Epithelial cell of esophagus (primary cell): ENCODE data around the gene ING5.
"Not testable (repeated sequence)": the region's sequence is repeated elsewhere in the genome, so short reads cannot be mapped to it uniquely, and the experiment has no call there.

ENCODE experiments used
- DNase-seq: peaks from one replicate; pipeline ENCODE4 v3.0.0; 2010; ENCODE audit warnings: low read depth
- H3K4me3 ChIP-seq: 2 replicates; pipeline ENCODE4 v1.5.1; 2011; ENCODE audit warnings: mild to moderate bottlenecking, low read length, control low read depth
- CTCF ChIP-seq: IDR thresholded peaks from 2 replicates; pipeline ENCODE4 v1.5.1; 2011; ENCODE audit warnings: low read depth, mild to moderate bottlenecking, low read length, control low read depth, inconsistent platforms; ENCODE audit not compliant: insufficient read depth; ENCODE audit errors: missing control alignments

Gene ING5

DNA sequence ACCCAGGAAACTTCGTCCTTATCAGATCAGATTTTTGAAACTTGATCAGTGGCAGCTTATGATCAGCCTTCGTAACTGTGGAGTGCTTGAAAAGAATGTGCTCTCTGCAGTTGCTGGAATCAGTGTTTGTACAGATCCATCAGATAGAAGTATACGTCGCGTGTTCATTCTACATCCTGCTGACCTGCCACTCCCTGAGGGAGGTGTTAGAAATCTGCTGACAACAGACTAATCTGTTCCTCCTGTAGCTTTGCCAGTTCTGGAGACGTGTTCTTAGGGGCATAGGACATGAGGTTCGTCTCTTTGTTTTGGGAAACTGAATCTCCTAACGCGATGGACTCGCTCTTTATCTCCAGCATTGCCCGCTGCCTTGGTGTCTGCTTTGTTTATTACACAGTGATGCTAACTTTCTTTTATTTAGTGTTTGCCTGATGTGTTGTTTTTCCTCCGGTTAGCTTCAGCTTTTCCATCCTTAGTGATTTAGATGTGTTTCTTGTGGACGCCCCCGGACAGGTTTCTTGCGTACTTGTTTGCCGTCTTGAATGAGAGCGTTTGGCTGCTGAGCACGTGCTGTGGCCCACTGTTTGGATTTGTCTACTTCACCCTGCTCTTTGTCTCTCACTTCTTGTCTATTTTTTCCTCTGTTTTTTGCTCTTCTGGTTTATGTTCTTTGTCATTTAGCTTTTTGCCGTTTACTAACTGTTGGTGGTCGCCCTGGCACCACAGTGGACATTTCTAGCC, 57.4 kb downstream of the ING5 start:
- H3K4me3 ChIP-seq, result no peak overlapping the region
- DNase-seq, result no peak
- TF ChIP-seq CTCF, result no peak

DNA sequence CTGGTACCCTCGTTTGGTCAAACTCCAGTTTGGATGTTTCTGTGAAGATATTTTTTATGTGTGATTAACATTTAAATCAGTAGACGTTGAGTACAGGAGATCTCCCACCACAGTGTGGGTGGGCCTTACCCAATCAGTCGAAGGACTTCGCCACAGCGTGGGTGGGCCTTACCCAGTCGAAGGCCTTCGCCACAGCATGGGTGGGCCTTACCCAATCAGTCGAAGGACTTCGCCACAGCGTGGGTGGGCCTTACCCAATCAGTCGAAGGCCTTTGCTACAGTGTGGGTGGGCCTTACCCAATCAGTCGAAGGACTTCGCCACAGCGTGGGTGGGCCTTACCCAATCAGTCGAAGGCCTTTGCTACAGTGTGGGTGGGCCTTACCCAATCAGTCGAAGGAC, 58.1 kb downstream of the ING5 start:
- H3K4me3 ChIP-seq, DNase-seq: not testable (repeated sequence)

GRCh38 chr2:241760301-241760771, 58.5 kb downstream of the ING5 start:
- no peak for DNase-seq
- no peak overlapping the region for H3K4me3 ChIP-seq
- no peak for TF ChIP-seq CTCF

- peak; percentile 22 for DNase-seq
- TF ChIP-seq CTCF, result no peak
- no peak overlapping the region for H3K4me3 ChIP-seq
These were observed 60.6 kb downstream of the ING5 start for GRCh38 chr2:241762321-241762932.

DNA sequence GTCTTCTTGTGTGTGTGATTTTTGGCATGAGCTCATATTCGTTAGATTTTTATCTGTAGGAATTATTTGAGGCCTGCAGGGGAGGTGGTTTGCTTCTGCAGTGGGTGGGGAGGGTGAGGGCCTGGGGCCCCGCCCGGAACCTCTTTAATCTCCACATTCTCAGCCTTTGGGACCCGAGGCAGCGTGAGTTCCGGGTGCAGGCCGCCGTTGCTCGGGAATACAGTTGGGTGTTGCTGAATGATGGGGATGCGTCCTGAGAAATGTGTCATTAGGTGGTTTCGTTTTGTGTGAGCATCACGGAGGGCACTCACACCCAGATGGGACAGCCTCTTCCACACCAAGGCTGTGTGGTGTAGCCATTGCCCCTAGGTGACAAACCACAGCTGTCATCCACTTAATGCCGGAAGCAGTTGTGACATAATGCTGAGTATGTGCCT, 61.1 kb downstream of the ING5 start:
- no peak for TF ChIP-seq CTCF
- no peak for DNase-seq
- no peak overlapping the region for H3K4me3 ChIP-seq

DNA sequence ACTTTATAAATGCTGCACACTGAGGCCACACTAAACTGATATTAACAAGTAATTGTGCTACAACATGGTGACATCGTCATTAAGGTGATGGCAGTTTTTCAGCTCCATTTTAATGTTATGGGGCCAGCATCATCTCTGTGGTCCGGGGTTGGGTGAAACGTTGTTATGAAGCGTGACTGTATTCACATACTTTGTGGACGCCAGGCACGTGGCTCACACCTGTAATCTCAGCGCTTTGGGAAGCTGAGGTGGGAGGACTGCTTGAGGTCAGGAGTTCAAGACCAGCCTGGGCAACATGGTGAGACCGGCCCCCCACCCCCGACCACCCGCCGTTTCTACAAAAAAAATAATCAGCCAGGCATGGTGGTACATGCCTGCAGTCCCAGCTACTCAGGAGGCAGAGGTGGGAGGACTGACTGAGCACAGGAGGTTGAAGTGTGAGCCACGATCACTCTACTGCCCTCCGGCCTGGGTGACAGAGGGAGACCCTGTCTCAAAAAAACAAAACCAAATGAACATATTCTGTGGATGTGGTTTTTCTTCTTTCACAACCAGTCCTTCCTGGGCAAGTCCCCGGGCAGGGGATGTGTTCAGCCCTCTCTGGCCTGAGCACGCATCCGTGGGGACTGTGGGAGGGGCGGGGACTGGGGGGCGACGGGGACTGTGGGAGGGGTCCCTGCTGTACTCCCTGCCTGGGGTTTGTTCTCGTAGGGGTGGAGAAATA, 61.9 kb downstream of the ING5 start:
- H3K4me3 ChIP-seq, result no peak overlapping the region
- TF ChIP-seq CTCF, result no peak
- no peak for DNase-seq
